K562 (cell line): ENCODE data around the gene TIMM9. TPM values are rescaled to one million over a fixed set of nuclear protein-coding genes. Genes with fewer than 3 reads are reported as not detected.

Experiments
- ATAC-seq: fragments of 200-7000 bp; cut with Tn5 transposase; 3 replicates; pipeline ENCODE4 v1.9.1; 2020; ENCODE audit warnings: moderate library complexity
- BruUV-seq: library from RNA; stranded (reverse); fragments of 400-500 nt; replicated peaks from 2 replicates; lab custom pipeline; 2021; lab: Mats Ljungman, UMichigan
- CTCF ChIA-PET: fragments of 300-600 bp; formaldehyde crosslinking; extraction: SDS; loops from one replicate; lab custom pipeline; 2021; ENCODE audit warnings: low intra/inter-chr PET ratio; lab: Yijun Ruan, JAX
- POLR2A ChIA-PET: fragments of 300-600, 350-650 bp; sonication (Branson Sonifier 250); formaldehyde crosslinking; extraction: SDS; loops from one replicate; lab custom pipeline; 2021; ENCODE audit warnings: antibody characterized with exemption, inconsistent platforms; lab: Yijun Ruan, JAX
- DNase-seq, 4 experiments: peaks; one replicate each; pipeline versions ENCODE4 v3.0.0 to v3.0.0-alpha.2; 2011 to 2018; ENCODE audit warnings: low spot score in 3 of 4, mixed read lengths in 3 of 4; ENCODE audit errors: extremely low read depth in 1 of 4
- FAIRE-seq: peaks from 2 replicates; lab custom pipeline; 2011; peaks lifted over from hg19 to GRCh38; lab: Jason Lieb, UNC
- H2AFZ ChIP-seq: 2 replicates; pipeline ENCODE4 v1.6.0; 2011; ENCODE audit warnings: low read depth, low read length, control low read depth, inconsistent platforms
- H3K27ac ChIP-seq: fragments of 200-600 bp; 3 replicates; pipeline ENCODE4 v1.8.0; 2011; ENCODE audit warnings: low read depth, mild to moderate bottlenecking, control low read depth, inconsistent platforms, low read length, moderate library complexity, mixed read lengths; ENCODE audit errors: extremely low read depth
- H3K27me3 ChIP-seq, 2 experiments: fragments of 300-600 bp in 1 of 2; 2 replicates in 1 of 2; 3 replicates in 1 of 2; pipeline versions ENCODE4 v1.6.0 to v1.8.0; 2011; ENCODE audit warnings: inconsistent platforms in 2 of 2, low read length in 2 of 2, mild to moderate bottlenecking in 1 of 2, mixed read lengths in 1 of 2, moderate library complexity in 1 of 2; ENCODE audit not compliant: control insufficient read depth in 2 of 2, insufficient read depth in 2 of 2
- H3K36me3 ChIP-seq: fragments of 300-600 bp; 3 replicates; pipeline ENCODE4 v1.8.0; 2011; ENCODE audit warnings: mild to moderate bottlenecking, low read length, inconsistent platforms; ENCODE audit not compliant: control insufficient read depth, insufficient read depth
- H3K4me1 ChIP-seq, 2 experiments: fragments of 200-600 bp in 1 of 2; replicated peaks in 1 of 2; 2 replicates in 1 of 2; 3 replicates in 1 of 2; pipeline versions ENCODE4 v1.5.1 to v1.8.0; 2011; ENCODE audit warnings: inconsistent platforms in 2 of 2, low read length in 2 of 2, mild to moderate bottlenecking in 1 of 2, mixed read lengths in 1 of 2, moderate library complexity in 1 of 2; ENCODE audit not compliant: control insufficient read depth in 2 of 2, insufficient read depth in 2 of 2
- H3K4me2 ChIP-seq: 2 replicates; pipeline ENCODE4 v1.6.1; 2011; ENCODE audit warnings: low read length, control low read depth, inconsistent platforms, mixed read lengths; ENCODE audit not compliant: insufficient read depth
- H3K4me3 ChIP-seq: fragments of 200-600 bp; sonication (generic), shearing (Covaris generic); 2 replicates; pipeline ENCODE4 v1.5.1; 2016; ENCODE audit warnings: control low read depth, inconsistent platforms
- H3K79me2 ChIP-seq: fragments of 200-600 bp; 3 replicates; pipeline ENCODE4 v1.8.0; 2011; ENCODE audit warnings: low read length, inconsistent platforms; ENCODE audit not compliant: control insufficient read depth, insufficient read depth
- H3K9ac ChIP-seq, 2 experiments: 2 replicates each; pipeline versions ENCODE4 v1.6.0 to v1.6.1; 2011; ENCODE audit warnings: low read depth in 2 of 2, low read length in 2 of 2, control low read depth in 1 of 2, inconsistent platforms in 1 of 2, mild to moderate bottlenecking in 1 of 2, mixed read lengths in 1 of 2; ENCODE audit not compliant: insufficient read depth in 1 of 2
- H3K9me1 ChIP-seq: one replicate; pipeline ENCODE4 v1.6.0; 2011; ENCODE audit warnings: inconsistent platforms, mild to moderate bottlenecking, low read length, moderate library complexity; ENCODE audit not compliant: control insufficient read depth, insufficient read depth
- H3K9me3 ChIP-seq: replicated peaks from 2 replicates; pipeline ENCODE4 v1.5.1; 2011; ENCODE audit warnings: low read depth, low read length, inconsistent platforms; ENCODE audit not compliant: control insufficient read depth, insufficient read depth
- H4K20me1 ChIP-seq: replicated peaks from 2 replicates; pipeline ENCODE4 v1.6.1; 2011; ENCODE audit warnings: low read length, inconsistent platforms, mixed read lengths; ENCODE audit not compliant: control insufficient read depth, insufficient read depth
- ILK ChIP-seq: fragments of 450-650 bp; IDR thresholded peaks from 2 replicates; pipeline ENCODE4 v1.6.1; 2016; ENCODE audit warnings: missing genetic modification characterization, low read depth, mild to moderate bottlenecking, missing compliant biosample characterization, moderate library complexity, borderline replicate concordance
- NFYB ChIP-seq: IDR thresholded peaks from 2 replicates; pipeline ENCODE4 v1.6.1; 2011; ENCODE audit warnings: mild to moderate bottlenecking, moderate library complexity; ENCODE audit not compliant: insufficient read length; ENCODE audit errors: extremely low read depth
- RBM34 ChIP-seq: fragments of 200-400 bp; formaldehyde crosslinking; IDR thresholded peaks from 2 replicates; pipeline ENCODE4 v1.6.1; 2018; ENCODE audit warnings: low read length, borderline replicate concordance; ENCODE audit not compliant: insufficient read depth
- ZNF324 ChIP-seq: fragments of 250-450 bp; sonication (Bioruptor Pico); IDR thresholded peaks from 2 replicates; pipeline ENCODE4 v1.4.0; 2020; ENCODE audit warnings: mild to moderate bottlenecking
- ZNF778 ChIP-seq: fragments of 450-650 bp; formaldehyde crosslinking; IDR thresholded peaks from 2 replicates; pipeline ENCODE4 v1.4.0; 2020; ENCODE audit warnings: mild to moderate bottlenecking, moderate library complexity
- ZZZ3 ChIP-seq: fragments of 450-650 bp; IDR thresholded peaks from 2 replicates; pipeline ENCODE4 v1.6.1; 2016; ENCODE audit warnings: antibody characterized with exemption, mild to moderate bottlenecking, moderate library complexity
- WGBS: fragments of 100-300 bp; shearing (Covaris generic); methylation state at CpG from one replicate; pipeline ENCODE4 v1.1.6; 2016; ENCODE audit warnings: low coverage, mixed read lengths; ENCODE audit not compliant: insufficient coverage; ENCODE audit errors: missing lambda C conversion rate; 5-methylcytosine and 5-hydroxymethylcytosine counted together
- in situ Hi-C: fragments of 300-500 bp; cut with MboI; formaldehyde crosslinking; loops from 4 replicates; pipeline ENCODE4 v1.15.0; 2018; ENCODE audit warnings: inconsistent platforms, mixed read lengths
- intact Hi-C: fragments of 100-400 bp; cut with micrococcal nuclease; formaldehyde crosslinking; loops from 2 replicates; pipeline ENCODE4 v1.14.2; 2022
- polyA plus RNA-seq, 8 experiments: library from polyadenylated mRNA; depleted of rRNA in 4 of 8; stranded (reverse) in 5 of 8; unstranded in 3 of 8; fragments of >200 nt; fragmentation: Nextera tagmentation in 2 of 8; fragmentation: Illumina TruSeq in 1 of 8; extraction: Ambion mirVana in 2 of 8; extraction: Trizol in 1 of 8; gene quantifications; 2 replicates each; pipeline versions ENCODE4 v1.2.1 to v1.2.3, GENCODE V29; 2011 to 2014; ENCODE audit warnings: inconsistent platforms in 1 of 8, missing spikeins in 1 of 8
- total RNA-seq, 7 experiments: library from RNA; depleted of rRNA in 6 of 7; stranded (reverse); fragments of >200 nt in 6 of 7; fragmentation: Illumina TruSeq in 2 of 7; extraction: Trizol in 2 of 7; gene quantifications; 2 replicates each; pipeline versions ENCODE4 v1.2.1 to v1.2.3, GENCODE V29; 2011 to 2021; ENCODE audit warnings: low replicate concordance in 1 of 7
- TF ChIP-seq, protein P1 (sequence below): sonication (generic); formaldehyde crosslinking; IDR thresholded peaks from 2 replicates; pipeline ENCODE4 v1.4.0; 2020; ENCODE audit warnings: mild to moderate bottlenecking, missing genetic modification reagents

Gene TIMM9
- total and polyA plus RNA-seq, 9 of the 15 experiments (the other 6 are each of a cell fraction or from before 2014, with no cell fraction given): 28.0 to 101 (median 54.3) TPM

DNA sequence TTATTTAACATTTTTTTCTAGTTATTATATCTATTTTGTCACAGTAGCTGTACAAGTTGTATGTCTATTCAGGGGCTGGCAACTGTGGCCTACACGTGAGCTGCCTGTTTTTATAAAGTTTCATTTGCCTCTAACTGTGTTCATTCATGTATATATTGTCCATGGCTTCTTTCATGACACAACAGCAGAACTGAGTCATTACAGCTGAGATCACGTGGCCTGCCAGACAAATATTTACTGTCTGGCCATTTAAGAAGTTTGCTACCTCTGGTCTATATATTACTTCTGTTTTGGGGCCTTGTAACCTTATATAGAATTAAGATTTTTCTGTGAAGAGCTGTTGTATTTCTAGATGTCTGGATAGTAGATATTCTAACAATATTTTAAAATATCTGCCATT is 38.1 kb upstream of the TIMM9 start (continued):
- TF ChIP-seq ZZZ3 (no peak), NFYB (no peak), ILK (tag) (no peak), RBM34 (no peak), ZNF778 (CRISPR knock-in tag) (no peak)
- TF ChIP-seq, protein P1, sequence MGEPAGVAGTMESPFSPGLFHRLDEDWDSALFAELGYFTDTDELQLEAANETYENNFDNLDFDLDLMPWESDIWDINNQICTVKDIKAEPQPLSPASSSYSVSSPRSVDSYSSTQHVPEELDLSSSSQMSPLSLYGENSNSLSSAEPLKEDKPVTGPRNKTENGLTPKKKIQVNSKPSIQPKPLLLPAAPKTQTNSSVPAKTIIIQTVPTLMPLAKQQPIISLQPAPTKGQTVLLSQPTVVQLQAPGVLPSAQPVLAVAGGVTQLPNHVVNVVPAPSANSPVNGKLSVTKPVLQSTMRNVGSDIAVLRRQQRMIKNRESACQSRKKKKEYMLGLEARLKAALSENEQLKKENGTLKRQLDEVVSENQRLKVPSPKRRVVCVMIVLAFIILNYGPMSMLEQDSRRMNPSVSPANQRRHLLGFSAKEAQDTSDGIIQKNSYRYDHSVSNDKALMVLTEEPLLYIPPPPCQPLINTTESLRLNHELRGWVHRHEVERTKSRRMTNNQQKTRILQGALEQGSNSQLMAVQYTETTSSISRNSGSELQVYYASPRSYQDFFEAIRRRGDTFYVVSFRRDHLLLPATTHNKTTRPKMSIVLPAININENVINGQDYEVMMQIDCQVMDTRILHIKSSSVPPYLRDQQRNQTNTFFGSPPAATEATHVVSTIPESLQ (CRISPR knock-in tag): no peak

DNA sequence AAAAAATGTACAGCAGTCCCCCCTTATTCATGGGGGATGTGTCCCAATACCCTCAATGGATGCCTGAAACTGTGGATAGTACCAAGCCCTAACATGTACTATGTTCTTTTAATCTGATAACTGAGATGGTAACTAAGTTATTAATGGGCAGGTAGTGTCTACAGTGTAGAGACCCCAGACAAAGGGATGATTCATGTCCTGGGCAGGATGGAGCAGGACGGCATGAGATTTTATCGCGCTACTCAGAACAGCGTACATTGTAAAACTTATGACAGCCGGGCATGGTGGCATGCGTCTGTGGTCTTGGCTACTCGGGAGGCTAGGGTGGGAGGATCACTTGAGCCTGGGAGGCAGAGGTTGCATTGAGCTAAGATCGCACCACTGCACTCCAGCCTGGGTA is 37.3 kb upstream of the TIMM9 start:
- FAIRE-seq: no peak
- H3K4me3 ChIP-seq: no peak overlapping the region
- H3K9me3 ChIP-seq: no peaks in the 10 kb centered on the region
- no TSS peak for BruUV-seq
- no peak for ATAC-seq
- DNase-seq: no peak
- no peaks in the 10 kb centered on the region for H4K20me1 ChIP-seq
- H3K27ac ChIP-seq: no peak overlapping the region
- no peaks in the 10 kb centered on the region for H3K79me2 ChIP-seq
- ChIA-PET POLR2A (no interaction called here), CTCF (no interaction called here)
- no peak overlapping the region for H3K4me2 ChIP-seq
- H3K36me3 ChIP-seq: peaks cover 57% of the 10 kb centered on the region; the same call in 2 of the 3 replicates
- H3K27me3 ChIP-seq: no peaks in the 10 kb centered on the region
- H2AFZ ChIP-seq: no peak overlapping the region
- 94% methylated on average over 8 of the region's 8 CpGs for WGBS
- H3K9me1 ChIP-seq: no peaks in the 10 kb centered on the region
- no peaks in the 10 kb centered on the region for H3K4me1 ChIP-seq
- in situ Hi-C loops: no loop called here
- no peak for TF ChIP-seq ZNF324
- no peak overlapping the region for H3K9ac ChIP-seq
- intact Hi-C loops: no loop called here
